HepG2 (cell line): ENCODE data around the gene HRCT1. TPM values are rescaled to one million over a fixed set of nuclear protein-coding genes. Genes with fewer than 3 reads are reported as not detected.

ENCODE experiments used
- ATAC-seq: fragments of 200-7000 bp; cut with Tn5 transposase; 3 replicates; pipeline ENCODE4 v1.9.1; 2020; ENCODE audit warnings: mild to moderate bottlenecking, moderate library complexity
- BruUV-seq: library from RNA; stranded (reverse); fragments of 400-500 nt; replicated peaks from 2 replicates; lab custom pipeline; 2021; lab: Mats Ljungman, UMichigan
- CTCF ChIA-PET: fragments of 300-600 bp; formaldehyde crosslinking; extraction: SDS; loops from one replicate; lab custom pipeline; 2021; ENCODE audit warnings: low total read pairs, inconsistent platforms, low intra/inter-chr PET ratio; lab: Yijun Ruan, JAX
- POLR2A ChIA-PET: fragments of 350-600 bp; sonication (Branson Sonifier 250); formaldehyde crosslinking; loops from one replicate; lab custom pipeline; 2020; ENCODE audit warnings: antibody characterized with exemption, inconsistent platforms; lab: Yijun Ruan, JAX
- DNase-seq: peaks from one replicate; pipeline ENCODE4 v3.0.0-alpha.2; 2015; ENCODE audit warnings: low spot score
- FAIRE-seq: peaks from 3 replicates; lab custom pipeline; 2011; peaks lifted over from hg19 to GRCh38; lab: Jason Lieb, UNC
- H2AFZ ChIP-seq: one replicate; pipeline ENCODE4 v1.6.1; 2011; ENCODE audit warnings: low read length, inconsistent platforms
- H3K27ac ChIP-seq: fragments of 300-600 bp; 3 replicates; pipeline ENCODE4 v1.8.0; 2011; ENCODE audit warnings: mixed run types, mild to moderate bottlenecking, mixed read lengths, low read length, inconsistent platforms; ENCODE audit not compliant: insufficient read depth; ENCODE audit errors: extremely low read length
- H3K27me3 ChIP-seq, 2 experiments: fragments of 200-600 bp in 1 of 2; 2 replicates in 1 of 2; 3 replicates in 1 of 2; pipeline versions ENCODE4 v1.6.0 to v1.8.0; 2011; ENCODE audit warnings: low read length in 2 of 2, mild to moderate bottlenecking in 2 of 2, moderate library complexity in 2 of 2, inconsistent platforms in 1 of 2; ENCODE audit not compliant: insufficient read depth in 2 of 2, control insufficient read depth in 1 of 2
- H3K36me3 ChIP-seq, 2 experiments: fragments of 200-600 bp in 1 of 2; replicated peaks in 1 of 2; 2 replicates in 1 of 2; 3 replicates in 1 of 2; pipeline versions ENCODE4 v1.5.1 to v1.8.0; 2011; ENCODE audit warnings: low read length in 2 of 2, inconsistent platforms in 1 of 2; ENCODE audit not compliant: insufficient read depth in 2 of 2, control insufficient read depth in 1 of 2
- H3K4me1 ChIP-seq: 2 replicates; pipeline ENCODE4 v1.5.1; 2012; ENCODE audit warnings: low read length, inconsistent platforms; ENCODE audit not compliant: insufficient read depth
- H3K4me2 ChIP-seq: 2 replicates; pipeline ENCODE4 v1.6.0; 2011; ENCODE audit warnings: low read depth, low read length, inconsistent platforms
- H3K4me3 ChIP-seq, 3 experiments: fragments of 200-600 bp in 1 of 3; sonication (generic), shearing (Covaris generic) in 1 of 3; replicated peaks in 1 of 3; 2 replicates each; pipeline ENCODE4 v1.5.1; 2011 to 2016; ENCODE audit warnings: low read length in 3 of 3, inconsistent platforms in 2 of 3, low read depth in 2 of 3, mild to moderate bottlenecking in 2 of 3, control low read depth in 1 of 3, mixed read lengths in 1 of 3; ENCODE audit not compliant: insufficient read depth in 1 of 3
- H3K79me2 ChIP-seq: one replicate; pipeline ENCODE4 v1.6.1; 2011; ENCODE audit warnings: low read length, inconsistent platforms; ENCODE audit not compliant: insufficient read depth
- H3K9ac ChIP-seq: 2 replicates; pipeline ENCODE4 v1.6.0; 2011; ENCODE audit warnings: mild to moderate bottlenecking, low read depth, low read length, inconsistent platforms; ENCODE audit not compliant: insufficient read depth
- H3K9me3 ChIP-seq: 2 replicates; pipeline ENCODE4 v1.5.1; 2012; ENCODE audit warnings: mild to moderate bottlenecking, low read length
- H4K20me1 ChIP-seq: 2 replicates; pipeline ENCODE4 v1.6.0; 2011; ENCODE audit warnings: inconsistent platforms, mild to moderate bottlenecking, low read length, moderate library complexity; ENCODE audit not compliant: insufficient read depth
- ARHGAP35 ChIP-seq: sonication (generic); formaldehyde crosslinking; IDR thresholded peaks from 2 replicates; pipeline ENCODE4 v1.9.0; 2022; ENCODE audit warnings: mild to moderate bottlenecking, inconsistent platforms, moderate library complexity, missing genetic modification reagents, borderline replicate concordance
- ATF7-NPFF ChIP-seq: sonication (generic); formaldehyde crosslinking; IDR thresholded peaks from 2 replicates; pipeline ENCODE4 v1.8.1; 2023; ENCODE audit warnings: mild to moderate bottlenecking, low read depth, missing genetic modification reagents, moderate library complexity
- FOXK1 ChIP-seq: sonication (generic); formaldehyde crosslinking; IDR thresholded peaks from 2 replicates; pipeline ENCODE4 v1.4.0; 2020; ENCODE audit warnings: low read depth, missing genetic modification reagents, borderline replicate concordance
- GZF1 ChIP-seq: sonication (generic); formaldehyde crosslinking; IDR thresholded peaks from 2 replicates; pipeline ENCODE4 v1.5.1; 2020; ENCODE audit warnings: mild to moderate bottlenecking, missing genetic modification reagents
- HNF4A ChIP-seq: sonication (generic); formaldehyde crosslinking; IDR thresholded peaks from 2 replicates; pipeline ENCODE4 v1.4.0; 2020; ENCODE audit warnings: missing genetic modification reagents
- MBNL3 ChIP-seq: fragments of 250-450 bp; sonication (Bioruptor Pico); conservative IDR thresholded peaks from 2 replicates; pipeline ENCODE4 v1.8.0; 2022; ENCODE audit warnings: mild to moderate bottlenecking, inconsistent platforms
- ONECUT2 ChIP-seq: sonication (generic); formaldehyde crosslinking; IDR thresholded peaks from 2 replicates; pipeline ENCODE4 v1.4.0; 2020; ENCODE audit warnings: missing genetic modification reagents
- THYN1 ChIP-seq: sonication (generic); formaldehyde crosslinking; IDR thresholded peaks from 2 replicates; pipeline ENCODE4 v1.8.1; 2023; ENCODE audit warnings: low read depth, mild to moderate bottlenecking, moderate library complexity, missing genetic modification reagents, borderline replicate concordance
- ZC3H13 ChIP-seq: sonication (generic); formaldehyde crosslinking; IDR thresholded peaks from 2 replicates; pipeline ENCODE4 v1.8.1; 2023; ENCODE audit warnings: mild to moderate bottlenecking, missing genetic modification reagents, moderate library complexity
- ZFP82 ChIP-seq: sonication (generic); formaldehyde crosslinking; IDR thresholded peaks from 2 replicates; pipeline ENCODE4 v1.5.1; 2020; ENCODE audit warnings: mild to moderate bottlenecking, missing genetic modification reagents, borderline replicate concordance
- WGBS: methylation state at CpG from one replicate; pipeline ENCODE4 v1.1.6; 2017; ENCODE audit warnings: low lambda C conversion rate; 5-methylcytosine and 5-hydroxymethylcytosine counted together
- in situ Hi-C: cut with HindIII; loops from 2 replicates; pipeline ENCODE4 v1.10.0; 2017; ENCODE audit warnings: low pct_unique_long_range_greater_than_20kb; ENCODE audit not compliant: extremely low pct_ligation_motif_present
- intact Hi-C: fragments of 100-400 bp; cut with micrococcal nuclease; formaldehyde crosslinking; loops from one replicate; pipeline ENCODE4 v1.10.0; 2022; ENCODE audit not compliant: unreplicated experiment
- polyA plus RNA-seq, 8 experiments: library from polyadenylated mRNA; depleted of rRNA in 3 of 8; stranded (reverse) in 7 of 8; unstranded in 1 of 8; fragments of >200 nt; fragmentation: Illumina TruSeq in 4 of 8; extraction: Trizol in 4 of 8; gene quantifications; 2 replicates each; pipeline versions ENCODE4 v1.2.1 to v1.2.3, GENCODE V29; 2011 to 2016; ENCODE audit warnings: low read depth in 4 of 8, missing spikeins in 1 of 8, mixed read lengths in 1 of 8; ENCODE audit not compliant: insufficient read depth in 1 of 8
- total RNA-seq, 5 experiments: library from RNA; depleted of rRNA; stranded (reverse); fragments of >200 nt; fragmentation: Illumina TruSeq; extraction: Trizol; gene quantifications; 2 replicates each; pipeline ENCODE4 v1.2.3, GENCODE V29; 2016; ENCODE audit warnings: low read depth in 1 of 5
- TF ChIP-seq, protein P1 (sequence below): sonication (generic); formaldehyde crosslinking; IDR thresholded peaks from 2 replicates; pipeline ENCODE4 v1.4.0; 2020; ENCODE audit warnings: mild to moderate bottlenecking, missing genetic modification reagents
- TF ChIP-seq, protein P2 (sequence below): sonication (generic); formaldehyde crosslinking; IDR thresholded peaks from 2 replicates; pipeline ENCODE4 v1.4.0; 2020; ENCODE audit warnings: missing genetic modification reagents, borderline replicate concordance
- TF ChIP-seq, protein P3 (sequence below): sonication (generic); formaldehyde crosslinking; IDR thresholded peaks from 2 replicates; pipeline ENCODE4 v1.8.0; 2022; ENCODE audit warnings: mild to moderate bottlenecking, missing genetic modification reagents, moderate library complexity
- TF ChIP-seq, protein P4 (sequence below): sonication (generic); formaldehyde crosslinking; conservative IDR thresholded peaks from 2 replicates; pipeline ENCODE4 v1.4.0; 2020; ENCODE audit warnings: missing genetic modification reagents
- TF ChIP-seq, protein P5 (sequence below): sonication (generic); formaldehyde crosslinking; IDR thresholded peaks from 2 replicates; pipeline ENCODE4 v1.4.0; 2020; ENCODE audit warnings: low read depth, mild to moderate bottlenecking, missing genetic modification reagents

The HRCT1 gene
- total and polyA plus RNA-seq, 2 of the 13 experiments (the other 11 are each of a cell fraction or from before 2014, with no cell fraction given): 0.13 TPM; not detected in 1

DNA sequence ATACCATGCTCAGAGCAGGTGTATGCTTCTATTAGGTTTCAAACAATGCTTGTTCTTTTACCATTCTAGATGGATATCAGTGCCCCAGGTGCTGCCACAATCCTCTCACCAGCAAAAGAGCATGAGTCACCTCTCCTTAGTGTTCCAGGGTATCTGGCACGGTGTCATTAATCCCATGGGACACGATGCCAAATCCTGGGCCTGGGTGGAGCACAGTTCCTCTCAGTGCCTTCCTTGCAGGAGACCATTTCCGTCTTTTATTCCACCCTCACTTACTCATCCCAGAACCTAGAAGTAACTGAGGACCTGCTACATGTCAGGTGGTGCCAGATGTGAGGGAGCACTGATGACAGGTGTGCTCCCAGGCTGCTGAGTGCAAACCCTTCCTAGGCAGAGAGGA, 34.5 kb upstream of the HRCT1 start:
- no peak for FAIRE-seq
- no peak for ATAC-seq
- 33% methylated on average over 3 of the region's 3 CpGs for WGBS

More for the DNA sequence above, 34.5 kb upstream of the HRCT1 start:
- H3K27me3 ChIP-seq: peaks cover 0 to 9% of the 10 kb centered on the region in 2 experiments; a peak in 1 of 5 replicates
- H2AFZ ChIP-seq: no peak overlapping the region
- 0 out of 2 replicates have a peak, but pooled peaks cover 5% of the 10 kb centered on the region for H3K4me1 ChIP-seq
- ChIA-PET POLR2A (no interaction called here), CTCF (no interaction called here)
- no peak overlapping the region for H3K4me3 ChIP-seq
- H4K20me1 ChIP-seq: no peaks in the 10 kb centered on the region
- H3K36me3 ChIP-seq: no peaks in the 10 kb centered on the region
- no peaks in the 10 kb centered on the region for H3K79me2 ChIP-seq
- no peak overlapping the region for H3K4me2 ChIP-seq
- intact Hi-C loops (no loop called here), in situ Hi-C loops (no loop called here)
- no peak for DNase-seq
- H3K9me3 ChIP-seq: no peaks in the 10 kb centered on the region
- no TSS peak for BruUV-seq
- no peak overlapping the region for H3K9ac ChIP-seq
- H3K27ac ChIP-seq: no peak overlapping the region
- TF ChIP-seq HNF4A (CRISPR knock-in tag): no peak
- TF ChIP-seq, protein P1, sequence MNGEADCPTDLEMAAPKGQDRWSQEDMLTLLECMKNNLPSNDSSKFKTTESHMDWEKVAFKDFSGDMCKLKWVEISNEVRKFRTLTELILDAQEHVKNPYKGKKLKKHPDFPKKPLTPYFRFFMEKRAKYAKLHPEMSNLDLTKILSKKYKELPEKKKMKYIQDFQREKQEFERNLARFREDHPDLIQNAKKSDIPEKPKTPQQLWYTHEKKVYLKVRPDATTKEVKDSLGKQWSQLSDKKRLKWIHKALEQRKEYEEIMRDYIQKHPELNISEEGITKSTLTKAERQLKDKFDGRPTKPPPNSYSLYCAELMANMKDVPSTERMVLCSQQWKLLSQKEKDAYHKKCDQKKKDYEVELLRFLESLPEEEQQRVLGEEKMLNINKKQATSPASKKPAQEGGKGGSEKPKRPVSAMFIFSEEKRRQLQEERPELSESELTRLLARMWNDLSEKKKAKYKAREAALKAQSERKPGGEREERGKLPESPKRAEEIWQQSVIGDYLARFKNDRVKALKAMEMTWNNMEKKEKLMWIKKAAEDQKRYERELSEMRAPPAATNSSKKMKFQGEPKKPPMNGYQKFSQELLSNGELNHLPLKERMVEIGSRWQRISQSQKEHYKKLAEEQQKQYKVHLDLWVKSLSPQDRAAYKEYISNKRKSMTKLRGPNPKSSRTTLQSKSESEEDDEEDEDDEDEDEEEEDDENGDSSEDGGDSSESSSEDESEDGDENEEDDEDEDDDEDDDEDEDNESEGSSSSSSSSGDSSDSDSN: no peak
- TF ChIP-seq, protein P2, sequence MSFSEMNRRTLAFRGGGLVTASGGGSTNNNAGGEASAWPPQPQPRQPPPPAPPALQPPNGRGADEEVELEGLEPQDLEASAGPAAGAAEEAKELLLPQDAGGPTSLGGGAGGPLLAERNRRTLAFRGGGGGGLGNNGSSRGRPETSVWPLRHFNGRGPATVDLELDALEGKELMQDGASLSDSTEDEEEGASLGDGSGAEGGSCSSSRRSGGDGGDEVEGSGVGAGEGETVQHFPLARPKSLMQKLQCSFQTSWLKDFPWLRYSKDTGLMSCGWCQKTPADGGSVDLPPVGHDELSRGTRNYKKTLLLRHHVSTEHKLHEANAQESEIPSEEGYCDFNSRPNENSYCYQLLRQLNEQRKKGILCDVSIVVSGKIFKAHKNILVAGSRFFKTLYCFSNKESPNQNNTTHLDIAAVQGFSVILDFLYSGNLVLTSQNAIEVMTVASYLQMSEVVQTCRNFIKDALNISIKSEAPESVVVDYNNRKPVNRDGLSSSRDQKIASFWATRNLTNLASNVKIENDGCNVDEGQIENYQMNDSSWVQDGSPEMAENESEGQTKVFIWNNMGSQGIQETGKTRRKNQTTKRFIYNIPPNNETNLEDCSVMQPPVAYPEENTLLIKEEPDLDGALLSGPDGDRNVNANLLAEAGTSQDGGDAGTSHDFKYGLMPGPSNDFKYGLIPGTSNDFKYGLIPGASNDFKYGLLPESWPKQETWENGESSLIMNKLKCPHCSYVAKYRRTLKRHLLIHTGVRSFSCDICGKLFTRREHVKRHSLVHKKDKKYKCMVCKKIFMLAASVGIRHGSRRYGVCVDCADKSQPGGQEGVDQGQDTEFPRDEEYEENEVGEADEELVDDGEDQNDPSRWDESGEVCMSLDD: no peak
- no peak for TF ChIP-seq FOXK1
- TF ChIP-seq ZC3H13: no peak
- TF ChIP-seq, protein P3, sequence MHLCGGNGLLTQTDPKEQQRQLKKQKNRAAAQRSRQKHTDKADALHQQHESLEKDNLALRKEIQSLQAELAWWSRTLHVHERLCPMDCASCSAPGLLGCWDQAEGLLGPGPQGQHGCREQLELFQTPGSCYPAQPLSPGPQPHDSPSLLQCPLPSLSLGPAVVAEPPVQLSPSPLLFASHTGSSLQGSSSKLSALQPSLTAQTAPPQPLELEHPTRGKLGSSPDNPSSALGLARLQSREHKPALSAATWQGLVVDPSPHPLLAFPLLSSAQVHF (CRISPR knock-in tag): no peak
- TF ChIP-seq ZFP82 (CRISPR knock-in tag): no peak
- no peak for TF ChIP-seq GZF1 (CRISPR knock-in tag)
- TF ChIP-seq, protein P4, sequence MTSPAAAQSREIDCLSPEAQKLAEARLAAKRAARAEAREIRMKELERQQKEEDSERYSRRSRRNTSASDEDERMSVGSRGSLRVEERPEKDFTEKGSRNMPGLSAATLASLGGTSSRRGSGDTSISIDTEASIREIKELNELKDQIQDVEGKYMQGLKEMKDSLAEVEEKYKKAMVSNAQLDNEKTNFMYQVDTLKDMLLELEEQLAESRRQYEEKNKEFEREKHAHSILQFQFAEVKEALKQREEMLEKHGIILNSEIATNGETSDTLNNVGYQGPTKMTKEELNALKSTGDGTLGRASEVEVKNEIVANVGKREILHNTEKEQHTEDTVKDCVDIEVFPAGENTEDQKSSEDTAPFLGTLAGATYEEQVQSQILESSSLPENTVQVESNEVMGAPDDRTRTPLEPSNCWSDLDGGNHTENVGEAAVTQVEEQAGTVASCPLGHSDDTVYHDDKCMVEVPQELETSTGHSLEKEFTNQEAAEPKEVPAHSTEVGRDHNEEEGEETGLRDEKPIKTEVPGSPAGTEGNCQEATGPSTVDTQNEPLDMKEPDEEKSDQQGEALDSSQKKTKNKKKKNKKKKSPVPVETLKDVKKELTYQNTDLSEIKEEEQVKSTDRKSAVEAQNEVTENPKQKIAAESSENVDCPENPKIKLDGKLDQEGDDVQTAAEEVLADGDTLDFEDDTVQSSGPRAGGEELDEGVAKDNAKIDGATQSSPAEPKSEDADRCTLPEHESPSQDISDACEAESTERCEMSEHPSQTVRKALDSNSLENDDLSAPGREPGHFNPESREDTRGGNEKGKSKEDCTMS (CRISPR knock-in tag): no peak
- TF ChIP-seq THYN1 (CRISPR knock-in tag): no peak
- TF ChIP-seq ATF7-NPFF: no peak
- no peak for TF ChIP-seq ARHGAP35 (CRISPR knock-in tag)
- no peak for TF ChIP-seq ONECUT2 (CRISPR knock-in tag)
- TF ChIP-seq, protein P5, sequence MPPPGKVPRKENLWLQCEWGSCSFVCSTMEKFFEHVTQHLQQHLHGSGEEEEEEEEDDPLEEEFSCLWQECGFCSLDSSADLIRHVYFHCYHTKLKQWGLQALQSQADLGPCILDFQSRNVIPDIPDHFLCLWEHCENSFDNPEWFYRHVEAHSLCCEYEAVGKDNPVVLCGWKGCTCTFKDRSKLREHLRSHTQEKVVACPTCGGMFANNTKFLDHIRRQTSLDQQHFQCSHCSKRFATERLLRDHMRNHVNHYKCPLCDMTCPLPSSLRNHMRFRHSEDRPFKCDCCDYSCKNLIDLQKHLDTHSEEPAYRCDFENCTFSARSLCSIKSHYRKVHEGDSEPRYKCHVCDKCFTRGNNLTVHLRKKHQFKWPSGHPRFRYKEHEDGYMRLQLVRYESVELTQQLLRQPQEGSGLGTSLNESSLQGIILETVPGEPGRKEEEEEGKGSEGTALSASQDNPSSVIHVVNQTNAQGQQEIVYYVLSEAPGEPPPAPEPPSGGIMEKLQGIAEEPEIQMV (CRISPR knock-in tag): no peak
- no peak for TF ChIP-seq MBNL3 (CRISPR knock-in tag)
